ENCODE results near the gene CCDC141. TPM values are rescaled to one million over a fixed set of nuclear protein-coding genes. Genes with fewer than 3 reads are reported as not detected.

CCDC141 gene
- total RNA-seq, 1 experiment from 2014 or later = 1.8 TPM

Other genes starting within 250 kb of the CCDC141 start
- gene TTN, start 242.7 kb downstream of the CCDC141 start, total RNA-seq (2014; rRNA removed; shearing (Covaris generic)) = 0.10 and 0.12 TPM in 2 replicates
- gene SESTD1, start 214.7 kb upstream of the CCDC141 start, total RNA-seq (2014; rRNA removed; shearing (Covaris generic)) = 9.6 and 15.0 TPM in 2 replicates

Measured in RPMI7951 (cell line).